Bronchial epithelial cell (primary cell): ENCODE data around the gene MEIKIN. TPM values are rescaled to one million over a fixed set of nuclear protein-coding genes. Genes with fewer than 3 reads are reported as not detected.

Experiments
- DNase-seq: peaks from one replicate; pipeline ENCODE4 v3.0.0-alpha.2; 2010; ENCODE audit warnings: low read depth
- FAIRE-seq: peaks from 2 replicates; lab custom pipeline; 2011; peaks lifted over from hg19 to GRCh38; lab: Jason Lieb, UNC
- H3K27me3 ChIP-seq: 2 replicates; pipeline ENCODE4 v1.5.1; 2011; ENCODE audit warnings: low read length; ENCODE audit not compliant: control insufficient read depth, insufficient read depth
- H3K36me3 ChIP-seq: 2 replicates; pipeline ENCODE4 v1.5.1; 2011; ENCODE audit warnings: low read length; ENCODE audit not compliant: control insufficient read depth, insufficient read depth
- H3K4me3 ChIP-seq: 2 replicates; pipeline ENCODE4 v1.5.1; 2011; ENCODE audit warnings: mild to moderate bottlenecking, low read depth, low read length, control low read depth
- total RNA-seq: library from RNA; depleted of rRNA; stranded (reverse); fragments of >200 nt; gene quantifications from 2 replicates; pipeline ENCODE4 v1.2.1, GENCODE V29; 2014
- TF ChIP-seq, protein P1 (sequence below): IDR thresholded peaks from 2 replicates; pipeline ENCODE4 v1.5.1; 2011; ENCODE audit warnings: mild to moderate bottlenecking, moderate library complexity, low read length, control low read depth, inconsistent platforms; ENCODE audit not compliant: insufficient read depth, severe bottlenecking

Gene MEIKIN
- total RNA-seq, 1 donor from 2014 or later = not detected

DNA sequence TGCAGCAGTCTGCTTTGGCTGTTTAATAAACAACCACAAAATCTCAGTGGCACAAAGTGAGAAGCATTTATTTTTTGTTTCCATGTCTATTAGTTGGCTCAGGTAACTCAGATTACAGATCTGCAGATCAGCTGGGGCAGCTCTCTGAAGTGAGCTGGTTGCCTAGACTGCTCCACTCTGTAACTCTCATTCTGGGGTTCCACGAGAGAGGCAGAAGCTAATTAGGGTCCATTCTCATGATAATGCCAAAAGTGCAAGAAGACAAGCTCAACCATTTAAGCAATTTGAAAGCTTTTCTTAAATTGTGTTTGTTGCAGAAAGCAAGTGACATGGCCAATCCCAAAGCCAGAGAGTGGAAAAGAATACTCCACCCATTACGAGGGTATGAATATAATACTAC, 13.2 kb downstream of the MEIKIN start:
- FAIRE-seq (no peak), DNase-seq (no peak)
- TF ChIP-seq, protein P1, sequence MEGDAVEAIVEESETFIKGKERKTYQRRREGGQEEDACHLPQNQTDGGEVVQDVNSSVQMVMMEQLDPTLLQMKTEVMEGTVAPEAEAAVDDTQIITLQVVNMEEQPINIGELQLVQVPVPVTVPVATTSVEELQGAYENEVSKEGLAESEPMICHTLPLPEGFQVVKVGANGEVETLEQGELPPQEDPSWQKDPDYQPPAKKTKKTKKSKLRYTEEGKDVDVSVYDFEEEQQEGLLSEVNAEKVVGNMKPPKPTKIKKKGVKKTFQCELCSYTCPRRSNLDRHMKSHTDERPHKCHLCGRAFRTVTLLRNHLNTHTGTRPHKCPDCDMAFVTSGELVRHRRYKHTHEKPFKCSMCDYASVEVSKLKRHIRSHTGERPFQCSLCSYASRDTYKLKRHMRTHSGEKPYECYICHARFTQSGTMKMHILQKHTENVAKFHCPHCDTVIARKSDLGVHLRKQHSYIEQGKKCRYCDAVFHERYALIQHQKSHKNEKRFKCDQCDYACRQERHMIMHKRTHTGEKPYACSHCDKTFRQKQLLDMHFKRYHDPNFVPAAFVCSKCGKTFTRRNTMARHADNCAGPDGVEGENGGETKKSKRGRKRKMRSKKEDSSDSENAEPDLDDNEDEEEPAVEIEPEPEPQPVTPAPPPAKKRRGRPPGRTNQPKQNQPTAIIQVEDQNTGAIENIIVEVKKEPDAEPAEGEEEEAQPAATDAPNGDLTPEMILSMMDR = no peak
- Histone ChIP-seq H3K4me3 (no peak overlapping the region), H3K27me3 (peaks cover 4% of the 10 kb centered on the region), H3K36me3 (no peaks in the 10 kb centered on the region)

DNA sequence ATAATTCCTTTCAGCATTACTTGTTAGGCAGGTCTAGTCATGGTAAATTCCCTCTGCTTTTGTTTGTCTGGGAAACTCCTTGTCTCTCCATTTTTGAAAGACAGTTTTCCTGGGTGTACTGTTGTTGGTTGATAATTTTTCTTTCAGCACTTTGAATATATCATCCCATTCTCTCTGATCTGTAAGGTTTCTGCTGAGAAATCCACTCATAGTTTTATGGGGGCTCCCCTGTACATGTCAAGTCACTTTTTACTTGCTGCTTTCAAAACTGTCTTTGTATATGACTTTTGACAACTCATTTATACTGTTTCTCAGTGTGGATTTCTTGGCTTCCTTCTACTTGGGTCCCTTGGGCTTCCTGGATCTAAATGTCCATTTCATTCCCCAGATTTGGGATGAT, 16.5 kb downstream of the MEIKIN start:
- TF ChIP-seq, protein P1 = no peak
- Histone ChIP-seq H3K4me3 (no peak overlapping the region), H3K36me3 (no peaks in the 10 kb centered on the region), H3K27me3 (peaks cover 2% of the 10 kb centered on the region)
- FAIRE-seq (no peak), DNase-seq (no peak)

DNA sequence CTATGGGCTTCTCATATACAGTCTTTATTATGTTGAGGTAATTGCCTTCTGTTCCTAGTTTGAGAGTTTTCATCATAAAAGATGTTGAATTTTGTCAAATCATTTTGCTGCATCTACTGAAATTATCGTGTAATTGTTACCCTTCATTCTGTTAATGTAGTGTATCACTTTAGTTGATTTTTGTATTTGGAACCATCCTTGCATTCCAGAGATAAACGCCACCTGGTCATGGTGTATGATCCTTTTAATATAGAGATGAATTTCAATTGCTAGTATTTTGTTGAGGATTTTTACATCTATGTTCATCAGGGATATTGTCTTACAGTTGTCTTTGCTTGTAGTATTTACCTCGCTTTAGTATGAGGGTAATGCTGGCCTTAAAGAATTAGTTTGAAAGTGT, 19.3 kb downstream of the MEIKIN start:
- no peak overlapping the region for H3K4me3 ChIP-seq
- no peaks in the 10 kb centered on the region for H3K36me3 ChIP-seq
- H3K27me3 ChIP-seq = no peaks in the 10 kb centered on the region
- DNase-seq = no peak
- FAIRE-seq = no peak
- TF ChIP-seq, protein P1 = no peak

GRCh38 chr5:131916481-131916880, 29.0 kb downstream of the MEIKIN start:
- TF ChIP-seq, protein P1 = no peak
- Histone ChIP-seq H3K4me3 (no peak overlapping the region), H3K27me3 (no peaks in the 10 kb centered on the region), H3K36me3 (no peaks in the 10 kb centered on the region)
- FAIRE-seq (no peak), DNase-seq (no peak)

GRCh38 chr5:131914472-131914871, 31.0 kb downstream of the MEIKIN start:
- no peak for DNase-seq
- TF ChIP-seq, protein P1 = no peak
- Histone ChIP-seq H3K36me3 (no peaks in the 10 kb centered on the region), H3K4me3 (no peak overlapping the region), H3K27me3 (no peaks in the 10 kb centered on the region)
- no peak for FAIRE-seq

DNA sequence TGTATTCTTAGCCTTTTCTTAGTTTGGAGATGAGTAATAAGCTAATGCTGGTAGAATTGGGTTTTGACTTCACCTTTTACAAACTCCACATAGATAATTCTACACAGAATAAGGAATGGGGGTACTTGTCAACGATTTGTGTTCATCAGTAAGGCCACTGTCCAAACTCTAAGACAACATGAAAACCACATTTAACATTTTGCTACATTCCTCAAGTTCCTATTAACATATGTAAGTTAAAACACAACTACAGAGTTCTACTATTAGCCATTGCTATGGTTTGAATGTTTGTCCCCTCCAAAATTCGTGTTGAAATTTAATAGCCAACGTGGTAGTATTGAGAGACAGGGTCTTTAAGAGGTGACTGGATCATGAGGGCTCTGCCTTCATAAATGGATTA, 31.9 kb downstream of the MEIKIN start:
- DNase-seq (no peak), FAIRE-seq (no peak)
- Histone ChIP-seq H3K27me3 (no peaks in the 10 kb centered on the region), H3K36me3 (no peaks in the 10 kb centered on the region), H3K4me3 (no peak overlapping the region)
- TF ChIP-seq, protein P1 = no peak
